ENCODE results near the gene OR51E2.

GRCh38 chr11:4704790-4705334 lies 7.2 kb upstream of the OR51E2 start:
- TF ChIP-seq CTCF (IDR thresholded peaks at IDR 0.05) (no peak), POLR2A (IDR thresholded peaks at IDR 0.05) (no peak), POLR2AphosphoS5 (IDR thresholded peaks at IDR 0.05) (no peak), EP300 (IDR thresholded peaks at IDR 0.05; ENCODE audit: low read depth) (no peak)

All from transverse colon (tissue), 4 donors.